Activated CD4-positive, alpha-beta T cell treated with anti-CD3 and anti-CD28 coated beads, Interleukin-2, Interleukin-4, amounts not matched to agents 100 ng/mL and 50 ng/mL, durations not matched to agents 16 hours and 8 hours (primary cell): ENCODE results near the gene F11R.
"Not testable (repeated sequence)": the region's sequence is repeated elsewhere in the genome, so short reads cannot be mapped to it uniquely, and the experiment has no call there.

Experiments used
- DNase-seq: peaks from one replicate; pipeline ENCODE4 v3.0.0-alpha.2; 2020; ENCODE audit warnings: low spot score

The F11R gene

DNA sequence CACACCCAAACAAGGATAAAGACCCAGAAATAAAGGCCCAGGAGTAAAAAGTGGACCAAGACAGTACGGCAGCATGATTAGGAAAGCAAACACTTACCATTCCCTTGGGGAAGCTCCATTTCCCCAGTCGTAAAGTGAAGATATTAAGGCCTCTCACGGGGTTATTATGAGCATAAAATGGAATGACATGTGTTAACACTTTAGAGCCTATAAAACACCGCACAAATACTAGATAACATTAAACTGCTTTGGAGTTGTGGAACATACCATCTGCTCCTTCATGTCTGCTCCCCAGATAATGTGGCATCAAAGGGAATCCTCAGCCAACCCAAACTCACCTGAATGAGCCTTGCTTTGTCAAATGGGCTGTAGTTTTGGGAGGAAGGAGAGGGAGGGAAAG is 57.4 kb downstream of the F11R start:
- DNase-seq, result no peak

- DNase-seq, result no peak
Observed at GRCh38 chr1:160961419-160961818, 59.5 kb downstream of the F11R start.

GRCh38 chr1:160956966-160957365 is 64.0 kb downstream of the F11R start:
- no peak for DNase-seq

- DNase-seq, result peak; percentile 52
Observed at GRCh38 chr1:160954158-160955104, 66.5 kb downstream of the F11R start, which contains the start of gene ITLN2. ITLN2 (minus strand) TSS chr1:160954809; CDS start chr1:160954741, 68 bp downstream.

DNA sequence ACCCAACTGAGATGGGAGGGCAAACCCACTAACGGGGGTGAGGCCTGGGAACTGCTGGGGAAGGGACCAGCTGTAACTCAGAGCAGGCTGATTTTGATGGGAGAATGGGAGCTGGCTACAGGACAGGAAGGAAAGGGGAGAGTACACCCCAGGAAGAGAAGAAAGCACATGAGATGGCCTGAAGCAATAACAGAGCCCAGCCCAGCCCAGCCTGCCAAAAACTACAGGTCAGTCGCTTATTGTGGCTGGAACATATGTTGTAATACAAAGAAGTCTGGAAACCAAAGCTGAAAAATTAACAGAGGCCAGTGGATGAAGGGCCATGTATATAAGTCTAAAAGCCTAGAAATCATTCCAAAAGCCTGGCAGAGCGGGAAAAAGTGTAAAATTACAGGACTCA is 67.9 kb downstream of the F11R start:
- DNase-seq, result no peak

- DNase-seq, result no peak
Observed at GRCh38 chr1:160952129-160952510, 68.8 kb downstream of the F11R start.

- DNase-seq, result peak; percentile 67
Observed at GRCh38 chr1:160951443-160952128, 69.4 kb downstream of the F11R start.

DNA sequence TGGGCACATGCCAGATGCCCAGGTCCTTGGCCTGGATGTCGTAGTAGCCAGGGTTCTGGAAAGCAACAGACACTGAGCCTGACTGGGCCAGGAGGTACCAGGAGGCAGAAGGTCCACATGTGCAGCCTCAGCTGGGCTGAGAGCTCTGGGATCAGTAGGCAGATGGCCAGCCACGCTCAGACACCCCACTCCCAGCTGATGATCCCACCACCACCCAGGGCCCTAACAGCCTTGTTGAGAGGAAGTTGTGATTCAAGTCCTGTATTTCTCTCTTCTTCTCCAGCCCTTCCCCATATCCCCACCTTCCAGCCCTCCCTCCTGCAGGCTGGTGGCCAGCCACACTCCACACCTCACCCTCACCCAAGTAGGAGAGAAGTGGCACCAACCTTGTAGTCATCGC is 70.3 kb downstream of the F11R start:
- no peak for DNase-seq

DNA sequence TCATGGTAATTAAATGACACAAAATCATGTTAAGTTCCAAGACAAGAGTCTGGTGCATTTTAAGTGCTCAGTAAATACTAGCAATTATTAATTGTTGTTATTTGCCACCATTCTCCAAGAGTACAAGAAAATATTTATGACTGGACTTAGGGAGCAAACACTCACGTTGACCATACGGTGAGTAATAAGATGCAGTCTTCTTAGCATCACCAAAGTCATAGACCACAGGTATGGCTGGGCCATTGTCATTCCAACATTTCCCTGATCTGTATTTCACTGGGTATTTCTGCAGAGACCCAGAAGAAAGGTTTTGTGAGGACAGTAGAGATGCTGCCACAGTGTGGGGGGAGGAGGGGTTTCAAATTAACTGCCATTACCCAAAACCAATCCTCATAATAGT is 71.1 kb downstream of the F11R start:
- no peak for DNase-seq

DNA sequence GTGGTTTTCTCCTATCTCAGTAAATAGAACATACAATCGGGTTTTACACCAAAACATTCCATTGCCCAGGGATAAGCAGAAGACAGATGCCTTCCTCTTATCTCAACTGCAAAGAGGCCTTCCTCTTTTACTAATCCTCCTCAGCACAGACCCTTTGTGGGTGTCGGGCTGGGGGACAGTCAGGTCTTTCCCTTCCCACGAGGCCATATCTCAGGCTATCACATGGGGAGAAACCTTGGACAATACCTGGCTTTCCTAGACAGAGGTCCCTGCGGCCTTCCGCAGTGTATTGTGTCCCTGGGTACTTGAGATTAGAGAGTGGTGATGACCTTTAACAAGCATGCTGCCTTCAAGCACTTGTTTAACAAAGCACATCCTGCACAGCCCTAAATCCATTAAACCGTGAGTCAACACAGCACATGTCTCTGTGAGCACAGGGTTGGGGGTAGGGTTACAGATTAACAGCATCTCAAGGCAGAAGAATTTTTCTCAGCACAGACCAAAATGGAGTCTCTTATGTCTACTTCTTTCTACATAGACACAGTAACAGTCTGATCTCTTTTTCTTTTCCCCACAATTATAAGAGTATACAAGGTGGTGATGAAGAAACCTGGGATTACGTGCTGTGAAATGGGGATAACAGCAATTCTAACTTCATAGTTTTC is 71.6 kb downstream of the F11R start:
- DNase-seq, result not testable (repeated sequence)

GRCh38 chr1:160947174-160947759 is 73.7 kb downstream of the F11R start:
- DNase-seq, result not testable (repeated sequence)

GRCh38 chr1:160945881-160946280 is 75.1 kb downstream of the F11R start:
- not testable (repeated sequence) for DNase-seq
